Activated CD4-positive, CD25-positive, alpha-beta regulatory T cell treated with anti-CD3 and anti-CD28 coated beads, Interleukin-2, amount 50 U/mL, for 24 hours (primary cell): ENCODE measurements around the gene GNB1L.
A peak's percentile ranks its signal among the peaks of the same experiment; 100 is the strongest.
"Not testable (repeated sequence)": the region's sequence is repeated elsewhere in the genome, so short reads cannot be mapped to it uniquely, and the experiment has no call there.

ENCODE experiments used
- ATAC-seq, 2 donors: fragments of 150-1000 bp; cut with Tn5 transposase; one replicate each; pipeline ENCODE4 v1.10.0; 2021; ENCODE audit warnings: mild to moderate bottlenecking in 1 of 2, moderate library complexity in 1 of 2

Gene GNB1L

GRCh38 chr22:19842393-19843106, 12.1 kb downstream of the GNB1L start:
- no peak for ATAC-seq

GRCh38 chr22:19841641-19842392, 12.9 kb downstream of the GNB1L start:
- no peak for ATAC-seq

- no peak for ATAC-seq
These were observed 13.6 kb downstream of the GNB1L start for GRCh38 chr22:19840955-19841640.

- no peak for ATAC-seq
These were observed 14.6 kb downstream of the GNB1L start for GRCh38 chr22:19840059-19840458.

GRCh38 chr22:19837915-19838314, 16.8 kb downstream of the GNB1L start:
- no peak for ATAC-seq

- ATAC-seq: no peak
These were observed 18.2 kb downstream of the GNB1L start for GRCh38 chr22:19836512-19836911.

GRCh38 chr22:19834599-19834998, 20.1 kb downstream of the GNB1L start:
- no peak for ATAC-seq

GRCh38 chr22:19833327-19833726, 21.3 kb downstream of the GNB1L start:
- ATAC-seq: not testable (repeated sequence)

- no peak for ATAC-seq
These were observed 22.1 kb downstream of the GNB1L start for GRCh38 chr22:19832476-19833108.

GRCh38 chr22:19831979-19832378, 22.7 kb downstream of the GNB1L start:
- ATAC-seq: not testable (repeated sequence)

GRCh38 chr22:19831016-19831415, 23.7 kb downstream of the GNB1L start:
- no peak for ATAC-seq

GRCh38 chr22:19828035-19828401, 26.7 kb downstream of the GNB1L start:
- peak in 1 of 2 donors; percentile 17 for ATAC-seq

- no peak for ATAC-seq
These were observed 27.2 kb downstream of the GNB1L start for GRCh38 chr22:19827341-19828034.

GRCh38 chr22:19826619-19826950, 28.1 kb downstream of the GNB1L start:
- ATAC-seq: no peak

GRCh38 chr22:19825904-19826618, 28.6 kb downstream of the GNB1L start:
- no peak for ATAC-seq

- no peak for ATAC-seq
These were observed 29.7 kb downstream of the GNB1L start for GRCh38 chr22:19824926-19825339.

GRCh38 chr22:19824212-19824925, 30.3 kb downstream of the GNB1L start:
- no peak for ATAC-seq

GRCh38 chr22:19823902-19824211, 30.8 kb downstream of the GNB1L start:
- ATAC-seq: no peak

GRCh38 chr22:19823191-19823901, 31.3 kb downstream of the GNB1L start:
- no peak for ATAC-seq

GRCh38 chr22:19822301-19823117, 32.2 kb downstream of the GNB1L start:
- ATAC-seq: no peak
